AG09309 (cell line): ENCODE data around the gene WDR55.
A peak's percentile ranks its signal among the peaks of the same experiment; 100 is the strongest.
"Not testable (repeated sequence)": the region's sequence is repeated elsewhere in the genome, so short reads cannot be mapped to it uniquely, and the experiment has no call there.

ENCODE experiments used
- DNase-seq: peaks from one replicate; pipeline ENCODE4 v3.0.0-alpha.2; 2010; ENCODE audit warnings: low read depth
- H3K4me3 ChIP-seq: 2 replicates; pipeline ENCODE4 v1.5.1; 2011; ENCODE audit warnings: mild to moderate bottlenecking, low read depth, low read length, moderate library complexity; ENCODE audit not compliant: control insufficient read depth
- CTCF ChIP-seq: IDR thresholded peaks from 2 replicates; pipeline ENCODE4 v1.5.1; 2011; ENCODE audit warnings: mild to moderate bottlenecking, low read depth, low read length, inconsistent platforms; ENCODE audit not compliant: insufficient read depth, control insufficient read depth; ENCODE audit errors: missing control alignments

Gene WDR55

GRCh38 chr5:140694276-140694675 lies 29.6 kb downstream of the WDR55 start:
- no peak overlapping the region for H3K4me3 ChIP-seq
- DNase-seq: no peak
- no peak for TF ChIP-seq CTCF

- no peak overlapping the region for H3K4me3 ChIP-seq
- no peak for TF ChIP-seq CTCF
- no peak for DNase-seq
Measured at GRCh38 chr5:140696891-140697492, 32.3 kb downstream of the WDR55 start.

- no peak for TF ChIP-seq CTCF
- DNase-seq: peak; percentile 97
- H3K4me3 ChIP-seq: peak within 1 kb of the TSS; percentile 59
Measured at GRCh38 chr5:140700177-140701144, 35.8 kb downstream of the WDR55 start, which contains the start of gene ZMAT2. TSS of gene ZMAT2 (plus strand) at chr5:140700447. CDS start at chr5:140700461, 14 bp downstream.

GRCh38 chr5:140707812-140708211 lies 43.1 kb downstream of the WDR55 start:
- H3K4me3 ChIP-seq: no peak overlapping the region
- TF ChIP-seq CTCF: no peak
- no peak for DNase-seq

- not testable (repeated sequence) for DNase-seq, H3K4me3 ChIP-seq
Measured at GRCh38 chr5:140708787-140709186, 44.1 kb downstream of the WDR55 start.

- peak overlapping the region; percentile 70 for H3K4me3 ChIP-seq
- TF ChIP-seq CTCF: no peak
- peak; percentile 97 for DNase-seq
Measured at GRCh38 chr5:140710899-140711552, 46.3 kb downstream of the WDR55 start.

GRCh38 chr5:140711794-140712193 lies 47.1 kb downstream of the WDR55 start:
- no peak for DNase-seq
- TF ChIP-seq CTCF: no peak
- no peak overlapping the region for H3K4me3 ChIP-seq
